T-helper 9 cell (primary cell): ENCODE results near the gene AXIN2.
"Not testable (repeated sequence)": the region's sequence is repeated elsewhere in the genome, so short reads cannot be mapped to it uniquely, and the experiment has no call there.

ENCODE experiments used
- DNase-seq: peaks from one replicate; pipeline ENCODE4 v3.0.0-alpha.2; 2020

AXIN2 gene

GRCh38 chr17:65537343-65537844 is 24.1 kb downstream of the AXIN2 start:
- no peak for DNase-seq

DNA sequence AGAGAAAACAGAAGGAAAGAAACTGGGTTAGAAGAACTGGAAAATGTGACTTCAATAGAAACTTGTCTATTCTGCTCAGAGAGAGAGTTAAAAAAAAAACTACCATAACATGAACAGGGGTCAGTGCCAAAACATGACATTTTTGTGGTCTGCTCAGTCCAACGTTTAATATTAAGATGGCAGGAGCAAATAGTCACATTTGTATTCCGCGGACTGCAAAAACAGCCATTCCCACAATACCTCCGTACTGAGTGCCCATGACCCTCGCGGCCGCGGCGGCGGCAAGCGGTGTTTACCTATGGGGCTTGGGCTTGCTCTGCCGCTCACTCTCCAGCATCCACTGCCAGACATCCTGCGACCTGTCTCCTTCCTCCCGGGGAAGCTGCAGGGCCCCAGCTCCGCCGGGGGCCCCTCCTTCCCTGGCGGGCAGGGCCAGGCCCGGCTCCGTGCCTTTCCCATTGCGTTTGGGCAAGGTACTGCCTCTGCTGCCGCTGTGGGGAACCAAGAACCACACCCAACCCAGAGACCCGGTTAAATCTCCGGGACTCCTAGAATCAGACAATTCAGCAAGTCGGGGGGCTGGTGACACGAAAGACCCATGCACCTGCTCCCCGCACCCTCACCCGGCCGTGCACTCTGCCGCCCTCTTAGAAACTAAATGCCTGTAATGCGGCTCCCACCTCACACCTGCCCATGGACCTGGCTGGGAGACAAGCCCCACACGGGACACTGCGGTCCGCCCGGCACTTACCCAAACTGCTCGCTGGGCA is 24.7 kb downstream of the AXIN2 start:
- no peak for DNase-seq

GRCh38 chr17:65535777-65536572 is 25.5 kb downstream of the AXIN2 start:
- DNase-seq = no peak

GRCh38 chr17:65533852-65534457 is 27.5 kb downstream of the AXIN2 start:
- no peak for DNase-seq

- DNase-seq = no peak
These were observed 28.2 kb downstream of the AXIN2 start for GRCh38 chr17:65533056-65533745.

- no peak for DNase-seq
These were observed 29.2 kb downstream of the AXIN2 start for GRCh38 chr17:65532101-65532890.

GRCh38 chr17:65531256-65532100 is 30.0 kb downstream of the AXIN2 start:
- no peak for DNase-seq

DNA sequence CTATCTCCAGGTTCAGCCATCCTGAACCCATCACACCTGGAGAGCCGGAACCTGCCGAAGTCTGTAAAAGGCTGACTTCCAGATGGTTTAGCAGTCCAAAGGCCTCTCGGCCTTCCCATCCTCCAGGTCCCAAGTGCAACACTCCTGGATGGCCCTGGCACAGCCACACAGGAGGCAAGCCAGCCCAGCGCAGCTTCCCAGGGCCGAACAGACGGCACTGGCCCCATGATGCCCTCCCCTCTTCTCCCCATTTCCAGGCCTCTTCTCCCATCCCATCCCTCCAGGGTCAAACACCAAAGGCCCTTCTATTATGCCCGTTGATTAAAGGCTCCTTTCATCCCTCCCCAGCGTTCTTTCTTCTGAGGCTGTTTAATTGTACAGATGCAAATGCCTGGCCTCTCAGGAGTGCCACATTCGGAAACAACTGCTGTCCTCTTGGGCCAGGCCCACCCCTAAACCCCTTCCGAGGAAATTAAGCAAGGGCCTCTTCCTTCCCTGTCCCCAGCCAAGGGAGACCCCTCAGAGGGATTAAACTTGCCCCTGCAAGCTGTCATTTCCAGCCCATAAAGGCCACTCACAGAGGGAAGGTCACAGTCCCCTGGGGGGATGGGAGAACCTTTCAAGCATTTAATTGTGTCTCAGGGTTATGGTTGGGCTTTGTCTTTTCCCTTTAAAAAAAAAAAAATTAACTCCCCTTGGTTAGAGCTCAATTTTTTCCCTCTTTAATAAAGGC is 30.8 kb downstream of the AXIN2 start:
- DNase-seq = no peak

- no peak for DNase-seq
These were observed 31.5 kb downstream of the AXIN2 start for GRCh38 chr17:65529761-65530522.

GRCh38 chr17:65529040-65529633 is 32.3 kb downstream of the AXIN2 start:
- no peak for DNase-seq

DNA sequence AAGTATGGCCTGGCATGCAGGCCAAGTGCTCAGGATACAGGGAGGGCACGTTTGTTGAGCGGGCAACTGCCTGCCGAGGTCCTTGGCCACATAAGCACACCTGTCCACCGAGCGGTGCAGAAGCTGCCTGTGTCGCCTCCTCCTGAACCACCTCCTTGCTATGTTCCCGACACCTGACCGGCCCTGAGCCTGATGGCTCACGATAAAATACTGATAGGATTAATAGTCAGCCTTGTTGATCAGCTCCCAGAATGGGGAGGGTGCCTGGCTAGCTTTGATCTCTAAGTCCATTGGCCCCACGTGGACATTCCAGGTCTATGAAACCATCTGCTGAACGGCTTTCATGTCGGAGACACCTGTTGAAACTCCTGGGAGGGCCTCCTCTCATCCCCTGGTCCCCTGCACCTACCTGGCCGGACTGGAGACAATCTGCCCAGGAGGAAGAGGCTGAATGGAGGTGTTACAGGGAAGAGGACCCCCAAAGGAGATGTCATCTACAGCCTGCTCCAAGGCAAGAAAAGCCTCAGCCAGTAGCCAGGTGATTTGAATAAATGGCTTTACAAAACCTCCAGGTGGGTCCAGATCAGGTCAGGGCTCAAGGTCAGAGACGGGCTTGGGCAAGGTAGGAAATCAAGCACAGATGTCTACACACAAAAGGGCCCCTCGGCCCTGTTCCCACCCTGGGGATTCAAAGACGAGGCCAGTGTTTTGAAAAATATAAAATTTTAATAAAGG is 33.4 kb downstream of the AXIN2 start:
- no peak for DNase-seq

DNA sequence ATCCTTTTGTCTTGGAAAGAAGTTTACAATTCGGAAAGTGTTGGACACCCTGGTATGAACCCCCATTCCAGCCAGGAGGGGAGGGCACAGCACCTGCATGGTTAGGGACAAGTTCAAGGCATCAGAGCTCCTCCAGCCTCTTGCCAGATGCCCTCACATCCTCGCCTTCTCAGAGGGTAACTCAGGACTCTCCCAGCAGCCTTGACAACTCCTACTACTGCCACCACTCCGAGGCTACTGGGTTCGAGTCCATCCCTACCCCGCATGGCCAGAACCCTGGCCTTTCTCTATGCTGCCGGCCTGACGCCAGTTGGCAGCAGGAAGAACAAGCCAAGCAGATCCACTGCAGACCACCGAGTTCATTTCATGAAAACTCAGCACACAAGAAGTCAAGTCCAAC is 34.1 kb downstream of the AXIN2 start:
- no peak for DNase-seq

GRCh38 chr17:65526854-65527253 is 34.6 kb downstream of the AXIN2 start:
- DNase-seq = not testable (repeated sequence)

DNA sequence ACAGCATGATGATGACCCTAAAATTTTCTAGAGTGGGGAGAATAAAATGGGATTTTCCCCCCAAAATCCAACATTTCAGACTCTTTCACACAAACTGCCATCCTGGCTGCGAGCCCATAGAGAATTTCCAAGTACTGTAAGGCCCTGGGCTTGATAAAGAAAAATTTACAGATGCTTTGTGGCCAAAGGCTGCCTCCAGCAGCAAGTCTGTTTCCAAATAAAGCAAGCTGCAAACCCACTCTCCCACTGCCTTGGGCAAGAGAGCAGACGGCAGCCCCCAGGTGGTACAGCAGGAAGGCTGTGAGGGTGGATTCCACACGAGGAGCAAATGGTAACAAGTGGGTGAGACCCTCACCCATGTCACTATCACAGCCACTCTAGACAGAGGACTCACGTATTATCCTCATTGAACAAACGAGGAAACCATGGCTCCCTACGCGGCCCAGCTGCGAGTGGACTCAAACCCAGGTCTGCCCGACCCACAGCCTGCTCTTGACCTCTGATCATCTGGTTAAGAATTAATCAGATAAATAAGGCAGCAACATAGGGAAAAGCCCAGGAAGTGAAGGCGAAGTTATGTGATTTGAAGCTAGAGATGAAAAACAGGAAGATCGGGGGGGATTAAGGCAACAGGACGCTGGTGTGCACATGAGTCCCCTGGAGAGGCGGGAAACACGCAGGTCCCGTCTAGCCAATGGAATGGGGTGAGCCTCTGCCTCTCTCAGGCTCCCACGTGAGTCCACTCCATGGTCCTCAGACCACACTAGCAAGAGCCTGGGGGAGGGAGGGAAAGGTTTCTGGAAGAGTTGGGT is 37.4 kb downstream of the AXIN2 start:
- no peak for DNase-seq

GRCh38 chr17:65523411-65523810 is 38.0 kb downstream of the AXIN2 start:
- no peak for DNase-seq

- DNase-seq = no peak
These were observed 38.6 kb downstream of the AXIN2 start for GRCh38 chr17:65522751-65523404.

DNA sequence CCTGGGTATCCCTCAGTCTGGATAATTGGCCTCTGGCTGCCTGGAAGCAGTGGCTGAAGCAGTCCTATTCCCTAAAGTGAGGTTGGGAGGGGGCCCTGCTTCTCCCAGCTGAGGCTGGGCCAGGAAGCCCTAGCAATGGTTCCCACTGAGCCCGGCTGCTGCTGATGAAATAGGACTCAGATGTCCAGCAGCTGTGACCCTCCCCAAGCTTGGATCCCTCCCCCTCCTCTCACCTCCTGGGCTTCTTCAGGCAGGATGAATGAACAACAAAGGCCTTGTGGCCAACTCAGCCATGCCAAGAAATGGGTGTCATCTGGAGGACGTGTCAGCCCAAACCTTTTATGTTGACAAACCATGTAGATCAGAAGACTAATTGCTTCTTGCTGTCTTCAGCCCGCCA is 42.0 kb downstream of the AXIN2 start:
- no peak for DNase-seq
